ENCODE results near the gene PRSS36.
"Not testable (repeated sequence)": the region's sequence is repeated elsewhere in the genome, so short reads cannot be mapped to it uniquely, and the experiment has no call there.

Gene PRSS36

GRCh38 chr16:31149894-31150890, at the start of gene PRSS36:
Gene PRSS36, minus strand, starts transcription at chr16:31150066. Its CDS starts 31 bp downstream, at chr16:31150035.
- Mint-ChIP-seq H3K9me3 (no peaks in the 10 kb centered on the region), H3K27ac (no peak within 1 kb of the TSS), H3K36me3 (no peaks in the 10 kb centered on the region), H3K4me1 (peaks cover 7% of the 10 kb centered on the region), H3K27me3 (peaks cover 64% of the 10 kb centered on the region), H3K4me3 (no peak within 1 kb of the TSS)
- no peak for DNase-seq
- CTCF ChIA-PET, result interaction anchor here (1.7 kb wide), 2 partner anchors 8 to 166 kb away, joined by 3 read pairs; no protein-coding TSS in a partner anchor

- H3K4me3 Mint-ChIP-seq, result peak overlapping the region; percentile 5
- H3K36me3 Mint-ChIP-seq, result peaks cover 43% of the 10 kb centered on the region
- no peaks in the 10 kb centered on the region for H3K9me3 Mint-ChIP-seq
- DNase-seq, result no peak
- CTCF ChIA-PET, result interaction anchor here (0.9 to 4.5 kb wide), 3 partner anchors 134 to 669 kb away, joined by 3 to 22 read pairs (median 5); no protein-coding TSS in a partner anchor
- peaks cover 68% of the 10 kb centered on the region for H3K4me1 Mint-ChIP-seq
- peak overlapping the region; percentile 80 for H3K27ac Mint-ChIP-seq
- peaks cover 7% of the 10 kb centered on the region for H3K27me3 Mint-ChIP-seq
Measured at GRCh38 chr16:31199430-31200041, 49.7 kb upstream of the PRSS36 start.

GRCh38 chr16:31198207-31198882, 48.5 kb upstream of the PRSS36 start:
- H3K9me3 Mint-ChIP-seq, result no peaks in the 10 kb centered on the region
- peaks cover 50% of the 10 kb centered on the region for H3K36me3 Mint-ChIP-seq
- H3K4me3 Mint-ChIP-seq, result no peak overlapping the region
- peaks cover 4% of the 10 kb centered on the region for H3K27me3 Mint-ChIP-seq
- DNase-seq, result no peak
- peak overlapping the region; percentile 17 for H3K27ac Mint-ChIP-seq
- CTCF ChIA-PET, result interaction anchor here (0.9 to 1.4 kb wide), 2 partner anchors 56 to 670 kb away, joined by 3 read pairs; no protein-coding TSS in a partner anchor
- H3K4me1 Mint-ChIP-seq, result peaks cover 63% of the 10 kb centered on the region

GRCh38 chr16:31196324-31197088, 46.6 kb upstream of the PRSS36 start:
- Mint-ChIP-seq H3K27ac (peak overlapping the region; percentile 49), H3K27me3 (no peaks in the 10 kb centered on the region), H3K36me3 (peaks cover 66% of the 10 kb centered on the region), H3K9me3 (no peaks in the 10 kb centered on the region), H3K4me3 (no peak overlapping the region), H3K4me1 (peaks cover 62% of the 10 kb centered on the region)
- CTCF ChIA-PET, result interaction anchor here (0.6 kb wide), 1 partner anchor 19 kb away, joined by 4 read pairs; no protein-coding TSS in a partner anchor
- DNase-seq, result no peak

GRCh38 chr16:31195861-31196260, 46.0 kb upstream of the PRSS36 start:
- Mint-ChIP-seq H3K36me3 (peaks cover 66% of the 10 kb centered on the region), H3K4me1 (peaks cover 58% of the 10 kb centered on the region), H3K27ac (peak overlapping the region; percentile 49)
- H3K9me3 Mint-ChIP-seq, H3K4me3 Mint-ChIP-seq, H3K27me3 Mint-ChIP-seq, DNase-seq: not testable (repeated sequence)
- CTCF ChIA-PET, result interaction anchor here (0.6 kb wide), 1 partner anchor 18 kb away, joined by 4 read pairs; no protein-coding TSS in a partner anchor

- Mint-ChIP-seq H3K27ac (peak overlapping the region; percentile 45), H3K4me3 (no peak overlapping the region), H3K36me3 (peaks cover 72% of the 10 kb centered on the region), H3K9me3 (no peaks in the 10 kb centered on the region), H3K4me1 (peaks cover 57% of the 10 kb centered on the region), H3K27me3 (no peaks in the 10 kb centered on the region)
- CTCF ChIA-PET, result interaction anchor here (0.6 kb wide), 1 partner anchor 78 kb away, joined by 3 read pairs; no protein-coding TSS in a partner anchor
- DNase-seq, result no peak
Measured at GRCh38 chr16:31194898-31195297, 45.0 kb upstream of the PRSS36 start.

GRCh38 chr16:31193874-31194273, 44.0 kb upstream of the PRSS36 start:
- CTCF ChIA-PET, result no interaction called here
- H3K36me3 Mint-ChIP-seq, result peaks cover 74% of the 10 kb centered on the region
- H3K4me1 Mint-ChIP-seq, result peaks cover 56% of the 10 kb centered on the region
- H3K27ac Mint-ChIP-seq, result peak overlapping the region; percentile 58
- DNase-seq, result no peak
- no peaks in the 10 kb centered on the region for H3K9me3 Mint-ChIP-seq
- no peaks in the 10 kb centered on the region for H3K27me3 Mint-ChIP-seq
- H3K4me3 Mint-ChIP-seq, result no peak overlapping the region

GRCh38 chr16:31192856-31193642, 43.2 kb upstream of the PRSS36 start:
- H3K4me3 Mint-ChIP-seq, result no peak overlapping the region
- peaks cover 79% of the 10 kb centered on the region for H3K36me3 Mint-ChIP-seq
- CTCF ChIA-PET, result no interaction called here
- H3K27ac Mint-ChIP-seq, result peak overlapping the region; percentile 43
- H3K27me3 Mint-ChIP-seq, result no peaks in the 10 kb centered on the region
- no peaks in the 10 kb centered on the region for H3K9me3 Mint-ChIP-seq
- H3K4me1 Mint-ChIP-seq, result peaks cover 56% of the 10 kb centered on the region
- DNase-seq, result no peak

- H3K27me3 Mint-ChIP-seq, result no peaks in the 10 kb centered on the region
- H3K9me3 Mint-ChIP-seq, result no peaks in the 10 kb centered on the region
- no peak for DNase-seq
- H3K4me1 Mint-ChIP-seq, result peaks cover 61% of the 10 kb centered on the region
- no peak overlapping the region for H3K4me3 Mint-ChIP-seq
- peaks cover 90% of the 10 kb centered on the region for H3K36me3 Mint-ChIP-seq
- CTCF ChIA-PET, result no interaction called here
- peak overlapping the region; percentile 60 for H3K27ac Mint-ChIP-seq
Measured at GRCh38 chr16:31191697-31192428, 42.0 kb upstream of the PRSS36 start.

- Mint-ChIP-seq H3K4me3 (no peak overlapping the region), H3K9me3 (no peaks in the 10 kb centered on the region), H3K27me3 (no peaks in the 10 kb centered on the region), H3K4me1 (peaks cover 63% of the 10 kb centered on the region), H3K36me3 (peaks cover 89% of the 10 kb centered on the region), H3K27ac (peak overlapping the region; percentile 58)
- no peak for DNase-seq
- CTCF ChIA-PET, result no interaction called here
Measured at GRCh38 chr16:31190818-31191444, 41.1 kb upstream of the PRSS36 start.

- Mint-ChIP-seq H3K9me3 (no peaks in the 10 kb centered on the region), H3K27ac (peak overlapping the region; percentile 46), H3K4me1 (peaks cover 71% of the 10 kb centered on the region), H3K27me3 (no peaks in the 10 kb centered on the region), H3K36me3 (peaks cover 94% of the 10 kb centered on the region), H3K4me3 (no peak overlapping the region)
- no peak for DNase-seq
- CTCF ChIA-PET, result no interaction called here
Measured at GRCh38 chr16:31190061-31190460, 40.2 kb upstream of the PRSS36 start.

- H3K36me3 Mint-ChIP-seq, result peaks cover 94% of the 10 kb centered on the region
- CTCF ChIA-PET, result interaction anchor here (0.9 kb wide), 1 partner anchor 12 kb away, joined by 3 read pairs; no protein-coding TSS in a partner anchor
- no peak for DNase-seq
- H3K4me3 Mint-ChIP-seq, result no peak overlapping the region
- H3K9me3 Mint-ChIP-seq, result no peaks in the 10 kb centered on the region
- peak overlapping the region; percentile 75 for H3K27ac Mint-ChIP-seq
- no peaks in the 10 kb centered on the region for H3K27me3 Mint-ChIP-seq
- H3K4me1 Mint-ChIP-seq, result peaks cover 74% of the 10 kb centered on the region
Measured at GRCh38 chr16:31189412-31189778, 39.5 kb upstream of the PRSS36 start.
